TTC549 (cell line): ENCODE data around the gene SSH2.

Experiments used
- FAIRE-seq: peaks from 2 replicates; lab custom pipeline; 2012; peaks lifted over from hg19 to GRCh38; lab: Jason Lieb, UNC

Gene SSH2

GRCh38 chr17:29621751-29622194 lies 308.3 kb downstream of the SSH2 start:
- no peak for FAIRE-seq

GRCh38 chr17:29620779-29621500 lies 309.1 kb downstream of the SSH2 start:
- FAIRE-seq: no peak

GRCh38 chr17:29620271-29620670 lies 309.8 kb downstream of the SSH2 start:
- no peak for FAIRE-seq

- no peak for FAIRE-seq
Measured at GRCh38 chr17:29619251-29619650, 310.8 kb downstream of the SSH2 start.

GRCh38 chr17:29618272-29619065 lies 311.6 kb downstream of the SSH2 start:
- FAIRE-seq: no peak

GRCh38 chr17:29617481-29618271 lies 312.4 kb downstream of the SSH2 start:
- no peak for FAIRE-seq

- no peak for FAIRE-seq
Measured at GRCh38 chr17:29617125-29617480, 312.9 kb downstream of the SSH2 start.

GRCh38 chr17:29616300-29617048 lies 313.6 kb downstream of the SSH2 start:
- FAIRE-seq: no peak

GRCh38 chr17:29615492-29616299 lies 314.3 kb downstream of the SSH2 start:
- no peak for FAIRE-seq

- FAIRE-seq: no peak
Measured at GRCh38 chr17:29615048-29615385, 315.0 kb downstream of the SSH2 start.

- no peak for FAIRE-seq
Measured at GRCh38 chr17:29614349-29615047, 315.5 kb downstream of the SSH2 start.

GRCh38 chr17:29613856-29614255 lies 316.2 kb downstream of the SSH2 start:
- no peak for FAIRE-seq

GRCh38 chr17:29613352-29613837 lies 316.6 kb downstream of the SSH2 start:
- no peak for FAIRE-seq

- no peak for FAIRE-seq
Measured at GRCh38 chr17:29612404-29613280, 317.4 kb downstream of the SSH2 start.

- FAIRE-seq: no peak
Measured at GRCh38 chr17:29612094-29612403, 318.0 kb downstream of the SSH2 start.

GRCh38 chr17:29611351-29612093 lies 318.5 kb downstream of the SSH2 start:
- FAIRE-seq: no peak

GRCh38 chr17:29610395-29610794 lies 319.6 kb downstream of the SSH2 start:
- FAIRE-seq: no peak

- no peak for FAIRE-seq
Measured at GRCh38 chr17:29608986-29609385, 321.0 kb downstream of the SSH2 start.

- FAIRE-seq: no peak
Measured at GRCh38 chr17:29607557-29608195, 322.4 kb downstream of the SSH2 start.
